Lower lobe of right lung (tissue), 2 donors: ENCODE measurements around the gene RSPH10B2. TPM values are rescaled to one million over a fixed set of nuclear protein-coding genes. Genes with fewer than 3 reads are reported as not detected.
"Not testable (repeated sequence)": the region's sequence is repeated elsewhere in the genome, so short reads cannot be mapped to it uniquely, and the experiment has no call there.

Source experiments
- ATAC-seq, 2 donors: fragments of 200-7000 bp; cut with Tn5 transposase; one replicate each; pipeline ENCODE4 v1.9.1; 2020 to 2022; ENCODE audit warnings: mild to moderate bottlenecking in 2 of 2, moderate library complexity in 2 of 2
- DNase-seq: peaks from one replicate; pipeline ENCODE4 v3.0.0-alpha.2; 2020
- H3K27ac ChIP-seq: fragments of 200-600 bp; one replicate; pipeline ENCODE4 v1.8.0; 2022
- H3K27me3 ChIP-seq: fragments of 200-600 bp; one replicate; pipeline ENCODE4 v1.8.0; 2022; ENCODE audit warnings: low read depth
- H3K36me3 ChIP-seq: fragments of 200-600 bp; one replicate; pipeline ENCODE4 v1.8.0; 2022; ENCODE audit warnings: mild to moderate bottlenecking
- H3K4me1 ChIP-seq: fragments of 200-600 bp; one replicate; pipeline ENCODE4 v1.8.0; 2022
- H3K4me3 ChIP-seq: fragments of 200-600 bp; one replicate; pipeline ENCODE4 v1.8.0; 2022; ENCODE audit warnings: mild to moderate bottlenecking
- H3K9me3 ChIP-seq: fragments of 200-600 bp; one replicate; pipeline ENCODE4 v1.8.0; 2022
- intact Hi-C: fragments of 100-400 bp; cut with DNase I; formaldehyde crosslinking; loops from one replicate; pipeline ENCODE4 v1.11.0; 2022
- total RNA-seq: library from RNA; stranded (reverse); fragmentation: NEBNext Ultra II Directional; extraction: Animal tissue kit (Norgen Biotek cat#: 25700); gene quantifications from one replicate; pipeline ENCODE4 v1.2.1, GENCODE V29; 2021
- TF ChIP-seq, protein P1 (sequence below): fragments of 200-600 bp; IDR thresholded peaks from one replicate; pipeline ENCODE4 v1.8.0; 2022; ENCODE audit warnings: antibody characterized with exemption, mild to moderate bottlenecking
- donor health status: DM: no; HTN: yes; CAD: no; lungs with severe emphysema.

Gene RSPH10B2
- total RNA-seq, 1 donor from 2014 or later = 4.8 TPM

DNA sequence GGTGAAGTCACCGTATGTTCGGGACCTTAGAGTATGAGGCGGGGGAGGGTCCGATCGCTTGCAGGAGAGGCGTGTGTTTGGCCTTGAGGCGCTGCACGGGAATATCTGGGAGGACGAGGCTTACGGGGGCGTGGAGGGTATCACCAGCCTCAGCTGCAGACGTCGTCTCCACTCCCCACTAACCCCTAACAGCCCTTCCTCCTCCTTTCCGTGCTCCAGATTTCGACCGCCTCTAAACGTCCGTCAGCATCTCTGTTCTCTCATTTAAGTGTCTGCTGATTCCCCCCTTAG is 23.6 kb upstream of the RSPH10B2 start:
- Histone ChIP-seq H3K4me3 (peak overlapping the region; percentile 94), H3K36me3 (peaks cover 33% of the 10 kb centered on the region), H3K27ac (peak overlapping the region; percentile 82), H3K4me1 (peaks cover 8% of the 10 kb centered on the region), H3K9me3 (no peaks in the 10 kb centered on the region), H3K27me3 (no peaks in the 10 kb centered on the region)
- ATAC-seq (no peak), DNase-seq (no peak)
- TF ChIP-seq, protein P1, sequence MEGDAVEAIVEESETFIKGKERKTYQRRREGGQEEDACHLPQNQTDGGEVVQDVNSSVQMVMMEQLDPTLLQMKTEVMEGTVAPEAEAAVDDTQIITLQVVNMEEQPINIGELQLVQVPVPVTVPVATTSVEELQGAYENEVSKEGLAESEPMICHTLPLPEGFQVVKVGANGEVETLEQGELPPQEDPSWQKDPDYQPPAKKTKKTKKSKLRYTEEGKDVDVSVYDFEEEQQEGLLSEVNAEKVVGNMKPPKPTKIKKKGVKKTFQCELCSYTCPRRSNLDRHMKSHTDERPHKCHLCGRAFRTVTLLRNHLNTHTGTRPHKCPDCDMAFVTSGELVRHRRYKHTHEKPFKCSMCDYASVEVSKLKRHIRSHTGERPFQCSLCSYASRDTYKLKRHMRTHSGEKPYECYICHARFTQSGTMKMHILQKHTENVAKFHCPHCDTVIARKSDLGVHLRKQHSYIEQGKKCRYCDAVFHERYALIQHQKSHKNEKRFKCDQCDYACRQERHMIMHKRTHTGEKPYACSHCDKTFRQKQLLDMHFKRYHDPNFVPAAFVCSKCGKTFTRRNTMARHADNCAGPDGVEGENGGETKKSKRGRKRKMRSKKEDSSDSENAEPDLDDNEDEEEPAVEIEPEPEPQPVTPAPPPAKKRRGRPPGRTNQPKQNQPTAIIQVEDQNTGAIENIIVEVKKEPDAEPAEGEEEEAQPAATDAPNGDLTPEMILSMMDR = no peak
- intact Hi-C loops = no loop called here

DNA sequence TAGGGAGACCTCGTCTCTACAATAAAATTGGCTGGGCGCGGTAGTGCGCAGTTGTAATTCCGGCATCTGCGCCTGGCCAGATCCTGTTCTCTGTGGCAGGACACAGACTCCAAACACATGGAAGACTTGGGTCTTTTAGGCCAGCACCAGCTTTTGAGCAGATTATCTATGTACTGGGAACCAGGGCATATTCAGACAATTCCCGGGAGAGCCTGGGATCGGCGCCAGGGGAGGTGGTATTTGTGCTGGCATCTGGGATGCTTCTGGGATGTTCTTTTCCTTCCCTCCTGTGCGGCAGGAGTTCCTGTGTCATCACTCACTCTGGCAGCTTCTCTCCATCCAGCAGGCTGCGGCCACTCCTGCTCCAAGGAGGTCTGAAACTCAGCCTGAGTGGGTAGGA is 15.5 kb upstream of the RSPH10B2 start:
- H3K27ac ChIP-seq, H3K9me3 ChIP-seq, H3K4me1 ChIP-seq, ATAC-seq, H3K4me3 ChIP-seq, H3K27me3 ChIP-seq, intact Hi-C loops, DNase-seq: not testable (repeated sequence)
- peaks cover 78% of the 10 kb centered on the region for H3K36me3 ChIP-seq

DNA sequence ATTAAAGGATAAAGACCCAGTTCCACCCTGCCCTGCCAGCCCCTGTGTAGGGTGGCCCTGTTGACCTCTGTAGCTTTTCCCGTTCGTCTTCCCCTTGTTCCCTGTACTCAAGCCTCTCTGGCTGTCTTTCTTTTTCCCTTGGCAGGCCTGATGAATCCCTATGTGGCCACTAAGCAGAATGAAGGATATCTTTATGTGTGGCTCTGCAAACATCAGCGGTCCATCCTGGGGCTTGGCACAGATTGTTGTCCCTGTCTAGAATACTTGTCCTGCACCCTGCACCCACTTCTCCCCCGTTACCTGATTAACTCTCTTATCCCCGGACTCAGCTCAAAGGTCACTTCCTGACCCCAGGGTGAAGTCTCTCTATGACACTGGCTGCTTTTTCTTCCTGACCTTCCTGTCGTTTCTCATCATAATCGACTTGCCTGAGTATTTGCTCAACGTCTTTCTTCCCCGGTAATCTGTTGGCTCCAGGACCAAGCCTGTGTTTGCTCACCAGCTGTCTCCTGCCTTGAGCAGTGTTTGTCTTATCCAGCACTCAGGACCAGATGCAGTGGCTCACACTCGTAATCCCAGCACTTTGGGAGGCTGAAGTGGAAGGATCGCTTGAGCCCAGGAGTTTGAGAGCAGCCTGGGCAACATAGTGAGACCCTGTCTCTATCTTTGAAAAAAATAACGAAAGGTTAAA is 9.3 kb upstream of the RSPH10B2 start:
- H3K27ac ChIP-seq, H3K27me3 ChIP-seq, H3K4me3 ChIP-seq, DNase-seq, intact Hi-C loops, H3K9me3 ChIP-seq, H3K4me1 ChIP-seq: not testable (repeated sequence)
- H3K36me3 ChIP-seq = peaks cover 49% of the 10 kb centered on the region
- peak in 1 of 2 donors; percentile 25 for ATAC-seq

DNA sequence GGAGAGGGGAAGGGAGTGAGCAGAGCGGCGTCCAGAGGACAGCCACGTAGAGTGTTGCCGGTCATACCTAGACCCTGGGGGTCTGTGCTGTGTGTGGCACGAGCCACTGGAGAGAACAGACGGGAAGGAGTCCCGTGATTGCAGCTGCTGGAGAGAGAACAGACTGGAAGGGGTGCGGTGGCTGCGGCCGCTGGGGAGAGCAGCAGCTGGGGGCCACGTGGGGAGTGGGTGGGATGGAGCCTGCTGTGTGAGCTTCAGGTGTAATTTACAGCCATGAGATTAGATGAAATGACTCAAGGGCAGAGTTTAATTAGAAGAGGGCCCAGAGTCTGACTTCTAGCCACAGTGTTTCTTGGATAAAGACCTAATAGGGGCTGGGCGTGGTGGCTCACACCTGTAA is 4.6 kb upstream of the RSPH10B2 start:
- peaks cover 21% of the 10 kb centered on the region for H3K36me3 ChIP-seq
- H3K27me3 ChIP-seq, ATAC-seq, DNase-seq, intact Hi-C loops, H3K9me3 ChIP-seq, H3K4me3 ChIP-seq, H3K27ac ChIP-seq, H3K4me1 ChIP-seq: not testable (repeated sequence)

DNA sequence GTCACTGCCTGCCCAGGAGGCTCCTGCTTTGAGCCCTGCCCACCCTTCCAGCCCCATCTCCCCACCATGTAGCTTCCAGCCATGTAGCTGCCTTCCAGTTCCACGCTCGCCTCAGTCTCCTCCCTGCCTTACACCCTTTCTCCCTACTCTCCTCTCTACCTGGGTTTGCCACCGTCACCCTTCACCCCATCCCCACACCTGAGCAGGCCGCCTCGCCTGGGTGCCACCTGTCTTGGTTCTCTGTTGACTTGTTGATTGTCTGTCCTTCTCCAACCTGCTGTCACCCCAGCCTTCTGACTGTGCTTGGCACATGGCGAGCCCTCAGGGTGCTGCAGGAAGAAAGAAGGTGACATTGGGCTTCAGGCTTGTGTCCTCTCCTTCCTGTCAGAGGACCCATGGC is 3.7 kb upstream of the RSPH10B2 start:
- peak in 1 of 2 donors; percentile 4 for ATAC-seq
- DNase-seq, intact Hi-C loops: not testable (repeated sequence)

DNA sequence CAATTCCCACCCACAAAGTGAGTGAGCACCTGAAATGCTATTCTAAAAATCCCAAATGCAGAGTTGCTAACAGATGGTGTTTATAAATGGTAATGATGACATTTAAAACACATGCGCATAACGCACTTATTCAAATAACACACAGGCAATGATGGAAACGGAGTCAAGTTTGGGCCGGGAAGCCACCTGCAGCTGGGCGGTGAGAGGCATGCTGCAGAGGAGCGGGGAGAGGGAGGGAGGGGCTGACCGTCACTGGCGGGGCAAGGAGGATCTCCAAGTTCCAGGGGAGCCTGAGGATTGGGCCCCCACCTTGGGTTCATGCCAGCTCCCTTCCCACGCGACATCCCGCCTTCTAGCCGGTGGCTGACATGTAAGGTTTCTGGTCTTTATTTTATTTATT is 7.3 kb downstream of the RSPH10B2 start:
- DNase-seq, H3K4me3 ChIP-seq, H3K36me3 ChIP-seq: not testable (repeated sequence)

More for the DNA sequence above, 3.7 kb upstream of the RSPH10B2 start:
- not testable (repeated sequence) for H3K27ac ChIP-seq, H3K4me1 ChIP-seq, H3K9me3 ChIP-seq, H3K4me3 ChIP-seq, H3K27me3 ChIP-seq
- H3K36me3 ChIP-seq = peaks cover 18% of the 10 kb centered on the region

DNA sequence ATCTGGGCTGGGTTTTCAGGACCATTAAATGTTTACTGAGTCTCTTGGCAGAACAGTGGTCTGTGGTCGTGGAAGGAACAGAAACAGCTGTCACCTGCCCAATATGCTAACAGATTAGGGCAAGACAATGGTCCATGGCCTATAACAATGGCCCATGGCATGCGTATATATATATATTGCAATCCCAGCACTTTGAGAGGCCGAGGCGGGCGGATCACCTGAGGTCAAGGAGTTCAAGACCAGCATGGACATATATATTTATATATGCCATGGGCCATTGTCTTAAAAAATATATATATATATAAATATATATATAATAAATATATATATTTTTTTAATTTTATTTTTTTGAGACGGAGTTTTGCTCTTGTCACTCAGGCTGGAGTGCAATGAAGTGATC is 27.7 kb downstream of the RSPH10B2 start:
- ATAC-seq = not testable (repeated sequence)

More for the DNA sequence above, 7.3 kb downstream of the RSPH10B2 start:
- intact Hi-C loops, H3K4me1 ChIP-seq, H3K27ac ChIP-seq, ATAC-seq, H3K9me3 ChIP-seq, H3K27me3 ChIP-seq: not testable (repeated sequence)

DNA sequence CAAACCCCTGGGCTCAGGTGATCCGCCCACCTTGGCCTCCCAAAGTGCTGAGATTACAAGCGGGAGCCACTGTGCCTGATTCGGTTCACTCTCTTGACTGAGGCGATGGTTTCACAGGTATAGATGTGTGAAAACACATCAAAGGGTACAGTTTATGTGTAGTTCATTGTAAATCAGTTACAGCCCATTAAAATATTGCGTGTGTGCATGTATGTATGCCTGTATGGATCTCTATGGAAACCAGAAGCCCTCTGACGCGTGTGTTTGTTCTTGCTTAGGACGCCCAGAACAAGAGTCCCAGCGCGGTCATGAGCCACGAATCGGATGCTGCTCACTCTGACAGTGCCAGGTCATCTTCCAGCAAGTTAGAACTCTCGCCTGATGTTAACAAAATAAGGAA is 35.5 kb downstream of the RSPH10B2 start:
- H3K4me3 ChIP-seq = not testable (repeated sequence)

More for the DNA sequence above, 27.7 kb downstream of the RSPH10B2 start:
- H3K4me3 ChIP-seq, H3K4me1 ChIP-seq, H3K9me3 ChIP-seq, intact Hi-C loops, H3K27me3 ChIP-seq, H3K27ac ChIP-seq, DNase-seq, H3K36me3 ChIP-seq: not testable (repeated sequence)

DNA sequence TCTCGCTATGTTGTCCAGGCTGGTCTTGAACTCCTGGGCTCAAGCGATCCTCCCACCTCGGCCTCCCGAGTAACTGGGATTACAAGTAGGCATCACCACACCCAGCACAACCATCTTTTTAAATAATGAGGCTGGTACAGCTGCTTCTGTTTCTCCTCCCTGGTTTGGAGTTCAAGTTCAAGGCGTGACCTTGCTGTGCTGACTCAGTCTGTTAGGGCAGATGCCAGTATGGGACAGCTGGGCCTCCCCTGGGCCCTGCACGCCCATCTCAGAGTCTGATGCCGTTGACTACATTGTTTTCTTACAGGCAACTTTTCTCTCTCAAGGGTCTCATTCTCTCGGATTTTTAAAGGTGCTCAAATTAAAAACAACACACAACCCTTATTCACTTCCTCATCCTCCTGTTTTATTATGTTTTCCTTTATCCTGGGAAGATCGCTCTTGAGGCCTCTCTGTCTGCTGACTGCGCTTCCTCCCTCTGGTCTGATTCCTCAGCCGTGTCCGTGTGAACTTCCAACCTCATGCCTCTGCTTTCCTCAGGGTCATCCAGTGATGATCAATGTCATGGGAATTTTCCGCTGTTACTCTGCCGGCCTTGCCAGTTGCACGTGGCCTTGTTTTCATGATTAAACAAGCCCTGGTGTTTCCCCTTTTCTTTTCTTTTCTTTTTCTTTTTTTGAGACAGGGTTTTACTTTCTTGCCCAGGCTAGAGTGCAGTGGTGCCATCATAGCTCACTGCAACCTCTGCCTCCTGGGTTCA is 38.4 kb downstream of the RSPH10B2 start:
- H3K27ac ChIP-seq, H3K4me1 ChIP-seq, H3K36me3 ChIP-seq, H3K4me3 ChIP-seq, H3K9me3 ChIP-seq, H3K27me3 ChIP-seq, intact Hi-C loops, DNase-seq: not testable (repeated sequence)
- peak in 1 of 2 donors; percentile 31 for ATAC-seq

More for the DNA sequence above, 35.5 kb downstream of the RSPH10B2 start:
- intact Hi-C loops, ATAC-seq, H3K27ac ChIP-seq, H3K36me3 ChIP-seq, H3K4me1 ChIP-seq, DNase-seq, H3K27me3 ChIP-seq, H3K9me3 ChIP-seq: not testable (repeated sequence)

DNA sequence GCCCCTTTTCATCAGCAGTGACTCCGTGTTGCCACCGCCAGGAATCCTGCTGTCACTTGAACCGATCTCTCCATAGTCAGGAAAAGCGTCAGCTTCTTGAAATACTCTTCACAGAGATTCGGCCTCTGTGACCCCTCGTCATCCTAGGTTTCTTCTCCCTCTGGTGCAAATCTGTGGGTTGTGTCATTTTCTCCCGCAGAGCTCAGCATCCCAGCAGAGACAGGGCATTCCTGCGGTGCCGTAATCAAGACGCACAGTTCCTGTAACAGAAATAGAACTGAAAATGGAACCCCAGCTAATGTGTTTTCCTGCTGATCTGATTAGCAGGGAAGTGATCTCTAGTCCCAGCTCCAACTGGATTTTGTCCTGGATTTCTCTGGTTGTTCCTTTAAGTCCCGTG is 40.4 kb downstream of the RSPH10B2 start:
- ATAC-seq, H3K27ac ChIP-seq, H3K36me3 ChIP-seq, intact Hi-C loops, DNase-seq, H3K4me3 ChIP-seq, H3K9me3 ChIP-seq, H3K27me3 ChIP-seq, H3K4me1 ChIP-seq: not testable (repeated sequence)

DNA sequence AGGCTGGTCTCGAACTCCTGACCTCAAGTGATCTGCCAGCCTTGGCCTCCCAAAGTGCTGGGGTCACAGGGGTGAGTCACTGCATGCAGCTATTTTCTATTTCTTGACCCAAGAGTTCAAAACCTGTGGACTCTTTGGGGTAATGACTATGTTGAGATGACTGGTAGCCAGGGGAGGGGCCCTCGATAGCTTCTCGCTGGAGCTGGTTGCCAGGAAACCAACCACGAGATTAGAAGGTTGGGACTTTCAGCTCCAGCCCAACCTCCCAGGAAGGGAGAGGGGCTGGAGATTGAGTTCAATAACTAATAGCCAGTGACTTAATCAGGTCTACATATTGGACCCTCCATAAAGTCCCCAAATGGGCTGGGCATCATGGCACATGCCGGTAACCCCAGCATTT is 43.3 kb downstream of the RSPH10B2 start:
- H3K27me3 ChIP-seq, H3K4me1 ChIP-seq, H3K9me3 ChIP-seq, H3K4me3 ChIP-seq, H3K36me3 ChIP-seq, DNase-seq, intact Hi-C loops, H3K27ac ChIP-seq: not testable (repeated sequence)
- peak in 1 of 2 donors; percentile 33 for ATAC-seq

DNA sequence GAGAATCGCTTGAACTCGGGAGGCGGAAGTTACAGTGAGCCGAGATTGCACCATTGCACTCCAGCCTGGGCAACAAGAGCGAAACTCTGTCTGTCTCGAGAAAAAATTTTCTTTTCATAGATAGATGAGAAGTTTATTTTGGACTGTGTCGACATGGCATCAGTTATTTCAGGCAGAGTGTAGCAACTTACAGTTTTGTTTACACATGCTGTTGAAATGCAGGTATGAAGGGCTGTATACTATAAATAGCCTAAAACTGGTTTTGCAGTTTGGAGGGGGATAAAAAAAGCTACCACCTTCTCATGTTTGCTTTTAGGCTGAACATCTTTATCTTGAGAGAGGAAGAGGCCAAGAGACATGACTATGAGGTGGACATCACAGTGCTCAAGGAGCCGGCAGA is 44.1 kb downstream of the RSPH10B2 start:
- DNase-seq, intact Hi-C loops, H3K27me3 ChIP-seq, H3K36me3 ChIP-seq, H3K4me3 ChIP-seq, H3K9me3 ChIP-seq, H3K4me1 ChIP-seq, H3K27ac ChIP-seq: not testable (repeated sequence)
- ATAC-seq = peak; percentile 86 to 94

DNA sequence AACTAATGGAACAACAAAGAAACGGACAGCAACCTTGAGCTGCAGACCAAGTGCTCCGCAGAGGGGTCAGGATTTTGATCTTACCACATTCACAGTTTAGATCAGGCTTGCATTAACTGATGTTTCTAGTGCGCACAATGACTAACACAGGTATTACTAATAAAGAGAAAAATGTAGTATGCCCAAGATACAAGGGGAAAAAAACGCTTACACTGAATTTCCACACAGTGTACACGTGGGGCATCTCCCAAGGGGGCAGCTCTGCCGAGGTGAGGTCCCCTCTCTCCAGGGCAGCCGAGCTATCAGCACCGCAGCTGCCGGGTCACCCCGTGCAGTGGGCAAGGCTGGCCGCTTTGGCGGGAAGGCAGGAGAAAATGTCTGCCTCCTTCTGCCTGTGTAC is 46.0 kb downstream of the RSPH10B2 start:
- H3K27me3 ChIP-seq, H3K4me3 ChIP-seq, DNase-seq, ATAC-seq, H3K4me1 ChIP-seq, H3K36me3 ChIP-seq, H3K27ac ChIP-seq, H3K9me3 ChIP-seq, intact Hi-C loops: not testable (repeated sequence)
